Measurements from ENCODE around the gene HEMK1. TPM values are rescaled to one million over a fixed set of nuclear protein-coding genes. Genes with fewer than 3 reads are reported as not detected.

The HEMK1 gene
- polyA plus RNA-seq, 2 of the 4 experiments (the other 2 are of a cell fraction) = 4.3 to 4.7 TPM

DNA sequence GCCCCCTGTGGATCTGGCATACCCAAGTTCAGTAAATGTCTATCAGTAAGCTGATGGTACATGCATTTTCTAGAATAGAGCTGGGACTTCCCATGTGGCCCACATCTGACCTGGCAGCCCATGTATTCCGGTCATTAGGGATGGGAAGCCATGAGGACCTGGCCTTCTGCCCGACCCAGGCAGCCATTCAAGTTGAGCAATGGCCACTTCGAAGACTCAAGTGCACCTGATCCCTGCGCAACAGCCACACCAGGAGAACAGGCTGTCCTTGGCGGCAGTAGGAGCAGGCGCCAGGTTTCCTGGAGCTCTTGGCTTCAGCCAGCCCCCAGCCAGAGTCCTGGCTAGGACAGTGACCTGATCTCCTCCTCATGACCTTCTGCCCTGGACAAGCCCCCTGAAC, 14.6 kb downstream of the HEMK1 start:
- Histone ChIP-seq H3K9me3 (no peaks in the 10 kb centered on the region), H3K4me2 (no peak overlapping the region), H3K4me3 (no peak overlapping the region), H3K27ac (no peak overlapping the region), H3K4me1 (no peaks in the 10 kb centered on the region)
- ChIA-PET CTCF (interaction anchor here (22.5 kb wide), 1 partner anchor 25 kb away, joined by 375 read pairs; the partner anchor contains the start of genes CISH and MAPKAPK3), POLR2A (no interaction called here)
- no peak for FAIRE-seq
- DNase-seq (ENCODE audit: low read depth in 1 of 2, low spot score in 1 of 2) = no peak
- ATAC-seq = no peak
- no peak for TF ChIP-seq NPAS2 (CRISPR knock-in tag; IDR thresholded peaks at IDR 0.05; ENCODE audit: borderline replicate concordance)
- TF ChIP-seq RARB (CRISPR knock-in tag; IDR thresholded peaks at IDR 0.05) = no peak
- no peak for TF ChIP-seq POLR2AphosphoS2 (conservative IDR thresholded peaks at IDR 0.05; ENCODE audit: low read length)
- TF ChIP-seq HEYL (CRISPR knock-in tag; IDR thresholded peaks at IDR 0.05) = no peak
- TF ChIP-seq MAFK (IDR thresholded peaks at IDR 0.05; ENCODE audit: partially characterized antibody) = no peak
- TF ChIP-seq HOXB13 (CRISPR knock-in tag; IDR thresholded peaks at IDR 0.05; ENCODE audit: low read depth) = no peak
- TF ChIP-seq JUN (IDR thresholded peaks at IDR 0.05) = no peak
- no peak for TF ChIP-seq CEBPB (IDR thresholded peaks at IDR 0.05)
- TF ChIP-seq, protein P1, sequence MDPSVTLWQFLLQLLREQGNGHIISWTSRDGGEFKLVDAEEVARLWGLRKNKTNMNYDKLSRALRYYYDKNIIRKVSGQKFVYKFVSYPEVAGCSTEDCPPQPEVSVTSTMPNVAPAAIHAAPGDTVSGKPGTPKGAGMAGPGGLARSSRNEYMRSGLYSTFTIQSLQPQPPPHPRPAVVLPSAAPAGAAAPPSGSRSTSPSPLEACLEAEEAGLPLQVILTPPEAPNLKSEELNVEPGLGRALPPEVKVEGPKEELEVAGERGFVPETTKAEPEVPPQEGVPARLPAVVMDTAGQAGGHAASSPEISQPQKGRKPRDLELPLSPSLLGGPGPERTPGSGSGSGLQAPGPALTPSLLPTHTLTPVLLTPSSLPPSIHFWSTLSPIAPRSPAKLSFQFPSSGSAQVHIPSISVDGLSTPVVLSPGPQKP (IDR thresholded peaks at IDR 0.05; ENCODE audit: low read depth, low read length) = no peak
- no peak for TF ChIP-seq HDAC2 (IDR thresholded peaks at IDR 0.05)
- no peak for TF ChIP-seq POLR2A (IDR thresholded peaks at IDR 0.05; ENCODE audit: low read length)
- no peak for TF ChIP-seq RCOR1 (IDR thresholded peaks at IDR 0.05; ENCODE audit: low read depth, low read length)
- WGBS (ENCODE audit: missing lambda C conversion rate) = 100% methylated on average over 1 of the region's 6 CpGs

DNA sequence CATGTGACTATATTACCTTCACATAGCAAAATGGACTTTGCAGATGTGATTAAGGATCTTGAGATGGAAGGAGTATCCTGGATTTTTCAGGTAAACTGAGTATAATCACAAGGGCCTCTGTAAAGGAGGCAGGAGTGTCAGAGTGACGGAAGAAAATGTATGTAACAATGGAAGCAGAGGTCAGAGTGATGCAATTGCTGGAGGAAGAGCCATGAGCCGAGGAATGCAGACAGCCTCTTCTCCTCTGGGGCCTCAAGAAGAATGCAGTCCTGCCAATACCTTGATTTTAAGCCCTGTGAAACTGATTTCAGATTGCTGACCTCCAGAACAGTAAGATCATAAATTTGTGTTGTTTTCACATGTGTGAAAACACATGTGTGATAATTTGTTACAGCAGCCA, 15.1 kb downstream of the HEMK1 start:
- WGBS (ENCODE audit: missing lambda C conversion rate) = 79% methylated on average over 2 of the region's 2 CpGs
- FAIRE-seq = no peak
- no peak overlapping the region for H3K27ac ChIP-seq
- POLR2A ChIA-PET = no interaction called here
- no peaks in the 10 kb centered on the region for H3K9me3 ChIP-seq
- H3K4me1 ChIP-seq = no peaks in the 10 kb centered on the region
- DNase-seq (ENCODE audit: low read depth in 1 of 2, low spot score in 1 of 2) = no peak
- H3K4me3 ChIP-seq = no peak overlapping the region
- TF ChIP-seq HOXA7 (CRISPR knock-in tag; IDR thresholded peaks at IDR 0.05) (no peak), TFCP2L1 (CRISPR knock-in tag; IDR thresholded peaks at IDR 0.05) (no peak), RAD21 (conservative IDR thresholded peaks at IDR 0.05 in 1 of 2, IDR thresholded peaks at IDR 0.05 in 1 of 2) (no peak), FOSB (CRISPR knock-in tag; IDR thresholded peaks at IDR 0.05) (no peak), CEBPB (IDR thresholded peaks at IDR 0.05) (no peak), GATA3 (IDR thresholded peaks at IDR 0.05; ENCODE audit: borderline replicate concordance) (no peak), BHLHE40 (IDR thresholded peaks at IDR 0.05; ENCODE audit: low read depth, low read length) (no peak), POLR2AphosphoS2 (conservative IDR thresholded peaks at IDR 0.05; ENCODE audit: low read length) (no peak), TP53 (CRISPR knock-in tag; IDR thresholded peaks at IDR 0.05) (no peak), RNF2 (IDR thresholded peaks at IDR 0.05; ENCODE audit: borderline replicate concordance, low read depth) (no peak), HOXB13 (CRISPR knock-in tag; IDR thresholded peaks at IDR 0.05; ENCODE audit: low read depth) (no peak), CBX2 (IDR thresholded peaks at IDR 0.05; ENCODE audit: borderline replicate concordance, low read depth) (no peak), HDAC2 (IDR thresholded peaks at IDR 0.05) (no peak), NPAS2 (CRISPR knock-in tag; IDR thresholded peaks at IDR 0.05; ENCODE audit: borderline replicate concordance) (no peak), SREBF2 (IDR thresholded peaks at IDR 0.05) (no peak), CHD4 (IDR thresholded peaks at IDR 0.05; ENCODE audit: borderline replicate concordance) (no peak)
- TF ChIP-seq, protein P1 (IDR thresholded peaks at IDR 0.05; ENCODE audit: low read depth, low read length) = no peak
- TF ChIP-seq, protein P2, sequence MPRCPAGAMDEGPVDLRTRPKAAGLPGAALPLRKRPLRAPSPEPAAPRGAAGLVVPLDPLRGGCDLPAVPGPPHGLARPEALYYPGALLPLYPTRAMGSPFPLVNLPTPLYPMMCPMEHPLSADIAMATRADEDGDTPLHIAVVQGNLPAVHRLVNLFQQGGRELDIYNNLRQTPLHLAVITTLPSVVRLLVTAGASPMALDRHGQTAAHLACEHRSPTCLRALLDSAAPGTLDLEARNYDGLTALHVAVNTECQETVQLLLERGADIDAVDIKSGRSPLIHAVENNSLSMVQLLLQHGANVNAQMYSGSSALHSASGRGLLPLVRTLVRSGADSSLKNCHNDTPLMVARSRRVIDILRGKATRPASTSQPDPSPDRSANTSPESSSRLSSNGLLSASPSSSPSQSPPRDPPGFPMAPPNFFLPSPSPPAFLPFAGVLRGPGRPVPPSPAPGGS (IDR thresholded peaks at IDR 0.05) = no peak
- ATAC-seq = no peak
- H3K4me2 ChIP-seq = no peak overlapping the region
- CTCF ChIA-PET = interaction anchor here (22.5 kb wide), 1 partner anchor 25 kb away, joined by 375 read pairs; the partner anchor contains the start of genes CISH and MAPKAPK3
